Measurements from ENCODE around the gene SNAP91. TPM values are rescaled to one million over a fixed set of nuclear protein-coding genes. Genes with fewer than 3 reads are reported as not detected.

The SNAP91 gene
- total RNA-seq, 1 experiment from 2014 or later: 0.95 TPM

Other genes starting within 250 kb of the SNAP91 start
- gene PRSS35, start 196.6 kb downstream of the SNAP91 start, total RNA-seq (2021; ENCODE audit: unreplicated experiment): 0.10 TPM
- gene RIPPLY2, start 144.3 kb upstream of the SNAP91 start, total RNA-seq (2021; ENCODE audit: unreplicated experiment): 6.5 TPM
- gene CYB5R4, start 150.6 kb upstream of the SNAP91 start, total RNA-seq (2021; ENCODE audit: unreplicated experiment): 31.7 TPM

Data from Panc1 (cell line).